ENCODE measurements around the gene ANGEL1.

- no peak for TF ChIP-seq EZH2 (IDR thresholded peaks at IDR 0.05; ENCODE audit: low read length, missing control alignments)
- no peak for TF ChIP-seq CTCF (conservative IDR thresholded peaks at IDR 0.05 in 1 of 2, IDR thresholded peaks at IDR 0.05 in 1 of 2; ENCODE audit: low read depth in 1 of 2, low read length in 2 of 2)
These were observed 40.1 kb downstream of the ANGEL1 start for GRCh38 chr14:76772300-76773187.
